Naive thymus-derived CD8-positive, alpha-beta T cell (primary cell): Measurements from ENCODE around the gene VPS35L. TPM values are rescaled to one million over a fixed set of nuclear protein-coding genes. Genes with fewer than 3 reads are reported as not detected.
"Not testable (repeated sequence)": the region's sequence is repeated elsewhere in the genome, so short reads cannot be mapped to it uniquely, and the experiment has no call there.

Source experiments
- ATAC-seq, 2 donors: fragments of 150-1000 bp; cut with Tn5 transposase in 1 of 2; sonication (Bioruptor Pico), chemical (Tn5 transposase) in 1 of 2; 1 replicate in 1 of 2; 2 replicates in 1 of 2; pipeline ENCODE4 v1.10.0; 2021; ENCODE audit warnings: mild to moderate bottlenecking in 2 of 2, moderate library complexity in 2 of 2
- POLR2A ChIA-PET: fragments of 350-600 bp; sonication (Branson Sonifier 250); formaldehyde crosslinking; loops from one replicate; lab custom pipeline; 2021; ENCODE audit warnings: antibody characterized with exemption; lab: Charles Lee
- DNase-seq, 10 donors: peaks; one replicate each; pipeline versions ENCODE4 v3.0.0 to v3.0.0-alpha.2; 2020 to 2022
- H3K27ac Mint-ChIP-seq, 10 donors: one replicate each; pipeline ENCODE4 v1.8.0; 2020 to 2022; ENCODE audit warnings: mild to moderate bottlenecking in 10 of 10, mixed read lengths in 10 of 10, moderate library complexity in 4 of 10, inconsistent platforms in 1 of 10
- H3K27me3 Mint-ChIP-seq, 5 donors: one replicate each; pipeline ENCODE4 v1.8.0; 2021 to 2022; ENCODE audit warnings: mixed read lengths in 5 of 5
- H3K36me3 Mint-ChIP-seq, 3 donors: one replicate each; pipeline ENCODE4 v1.8.0; 2020 to 2022; ENCODE audit warnings: mixed read lengths in 3 of 3, mild to moderate bottlenecking in 2 of 3, inconsistent platforms in 1 of 3
- H3K4me1 Mint-ChIP-seq, 4 donors: one replicate each; pipeline ENCODE4 v1.8.0; 2021 to 2022; ENCODE audit warnings: mixed read lengths in 4 of 4
- H3K4me3 Mint-ChIP-seq, 10 donors: one replicate each; pipeline ENCODE4 v1.8.0; 2020 to 2022; ENCODE audit warnings: mild to moderate bottlenecking in 10 of 10, mixed read lengths in 10 of 10, moderate library complexity in 6 of 10, inconsistent platforms in 1 of 10
- H3K9me3 Mint-ChIP-seq, 9 donors: one replicate each; pipeline ENCODE4 v1.8.0; 2020 to 2022; ENCODE audit warnings: mixed read lengths in 9 of 9, mild to moderate bottlenecking in 3 of 9, inconsistent platforms in 1 of 9, moderate library complexity in 1 of 9
- polyA plus RNA-seq, 3 donors: library from polyadenylated mRNA; unstranded; fragments of 300-500 nt; fragmentation: Illumina TruSeq; gene quantifications; one replicate each; pipeline ENCODE4 v1.2.3, GENCODE V29; 2021
- total RNA-seq, 8 experiments: library from RNA in 2 of 8; stranded (reverse) in 2 of 8; gene quantifications; one replicate each; pipeline ENCODE4 v1.2.3 and lab custom pipeline; 2021 to 2026

The VPS35L gene
- total and polyA plus RNA-seq, 5 experiments from 2014 or later, result 41.6 to 53.7 (median 45.6) TPM

DNA sequence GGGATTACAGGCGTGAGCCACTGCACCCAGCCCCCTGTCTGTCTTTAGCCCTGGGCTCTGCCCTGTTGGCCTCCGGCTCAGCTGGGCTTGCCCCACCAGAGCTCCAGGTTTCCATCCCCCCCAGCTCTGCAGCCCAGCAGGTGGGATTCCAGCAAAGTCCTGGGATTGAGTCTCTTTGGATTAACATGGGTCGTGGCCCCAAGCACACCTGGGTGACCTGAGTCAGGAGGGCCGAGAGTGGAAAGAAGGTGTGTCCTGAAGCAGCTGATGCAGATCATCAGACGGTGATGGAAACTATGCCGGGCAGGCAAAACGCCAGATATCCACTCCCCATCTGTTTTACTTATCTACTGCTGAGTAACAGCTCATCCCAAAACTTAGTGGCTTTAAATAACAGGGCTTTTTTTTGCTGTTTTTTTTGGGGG lies 90.1 kb downstream of the VPS35L start:
- POLR2A ChIA-PET, result no interaction called here
- ATAC-seq (no peak), DNase-seq (no peak)
- Mint-ChIP-seq H3K9me3 (no peaks in the 10 kb centered on the region), H3K4me3 (no peak overlapping the region), H3K27me3 (no peaks in the 10 kb centered on the region), H3K27ac (no peak overlapping the region), H3K36me3 (peaks cover 0 to 67% (median 28%) of the 10 kb centered on the region in 3 donors), H3K4me1 (peaks cover 0 to 3% (median 2%) of the 10 kb centered on the region in 4 donors)

DNA sequence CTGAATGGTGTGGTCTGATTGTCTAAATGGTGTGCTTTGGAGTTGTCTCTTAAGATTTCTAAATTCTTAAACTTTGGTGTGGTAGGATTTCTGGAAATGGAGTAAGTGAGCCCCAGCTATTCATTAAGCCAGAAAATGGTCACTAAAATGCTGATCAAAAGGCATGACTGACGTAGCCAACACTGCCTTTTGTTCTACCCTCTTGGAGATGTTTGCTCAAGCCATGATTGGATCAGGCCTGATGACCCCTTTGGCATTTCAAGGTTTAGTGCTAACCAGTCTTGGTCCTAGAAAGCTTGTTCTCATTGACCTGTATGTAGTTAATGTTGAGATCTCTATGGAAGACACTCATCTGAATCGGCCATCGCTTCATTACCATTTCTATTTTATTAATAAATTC lies 94.5 kb downstream of the VPS35L start:
- Mint-ChIP-seq H3K4me1 (no peaks in the 10 kb centered on the region), H3K36me3 (peaks cover 19 to 82% (median 35%) of the 10 kb centered on the region in 3 donors), H3K27me3 (no peaks in the 10 kb centered on the region), H3K4me3 (no peak overlapping the region), H3K9me3 (no peaks in the 10 kb centered on the region), H3K27ac (no peak overlapping the region)
- ATAC-seq (no peak), DNase-seq (no peak)
- POLR2A ChIA-PET, result no interaction called here

DNA sequence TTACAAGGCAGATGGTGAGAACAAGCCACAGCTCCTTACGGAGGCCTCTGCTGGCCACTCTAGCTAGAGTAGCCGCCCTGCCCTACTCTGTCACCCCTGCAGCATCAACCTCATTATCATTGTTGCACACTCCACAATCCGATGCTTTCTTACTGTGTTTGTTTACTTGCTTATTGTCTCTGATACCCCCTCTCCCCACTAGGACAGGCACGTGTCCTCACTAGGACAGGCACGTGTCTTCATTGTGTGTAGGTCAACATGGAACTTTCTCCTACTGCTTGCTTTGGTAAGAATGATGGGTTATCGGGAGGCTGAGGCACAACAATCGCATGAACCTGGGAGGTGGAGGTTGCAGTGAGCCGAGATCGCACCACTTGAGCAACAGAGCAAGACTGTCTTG lies 98.6 kb downstream of the VPS35L start:
- no peak for ATAC-seq

DNA sequence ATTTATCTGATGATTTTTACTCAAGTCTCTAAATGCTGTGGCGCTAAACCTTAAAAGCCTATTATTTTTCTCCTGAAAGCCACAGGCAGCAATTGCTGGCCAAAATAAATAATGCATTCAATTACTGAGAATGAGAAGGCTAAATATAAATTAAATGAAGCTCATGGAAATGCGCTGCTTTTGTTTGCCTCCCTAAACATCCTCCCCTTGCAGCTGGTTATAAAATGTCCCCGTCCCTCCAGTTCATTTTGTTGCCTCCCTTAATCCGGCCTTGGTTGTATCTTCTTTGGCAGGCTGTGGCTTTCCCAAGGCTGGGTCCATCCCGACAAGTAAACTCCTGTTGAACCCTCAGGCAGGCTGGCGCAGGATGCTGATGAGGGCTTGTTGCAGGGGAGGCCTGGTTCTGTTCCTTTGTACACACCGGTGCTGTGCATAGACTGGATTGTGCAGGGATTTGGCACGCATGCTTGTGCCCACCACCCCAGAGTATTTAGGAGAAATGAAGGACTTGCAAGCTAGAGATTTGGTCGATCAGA lies 99.8 kb downstream of the VPS35L start:
- H3K4me3 Mint-ChIP-seq, result no peak overlapping the region
- no peaks in the 10 kb centered on the region for H3K4me1 Mint-ChIP-seq
- no peaks in the 10 kb centered on the region for H3K9me3 Mint-ChIP-seq
- ATAC-seq, result no peak
- no peaks in the 10 kb centered on the region for H3K27me3 Mint-ChIP-seq
- H3K36me3 Mint-ChIP-seq, result peaks cover 33 to 85% (median 42%) of the 10 kb centered on the region in 3 donors
- no peak for DNase-seq
- H3K27ac Mint-ChIP-seq, result peak overlapping the region in 3 of 10 donors; percentile 34 to 77 (median 67)
- POLR2A ChIA-PET, result no interaction called here

More for the DNA sequence above, 98.6 kb downstream of the VPS35L start:
- peaks cover 31 to 95% (median 36%) of the 10 kb centered on the region in 3 donors for H3K36me3 Mint-ChIP-seq
- DNase-seq, result no peak
- H3K4me1 Mint-ChIP-seq, result no peaks in the 10 kb centered on the region
- H3K27me3 Mint-ChIP-seq, result no peaks in the 10 kb centered on the region
- H3K27ac Mint-ChIP-seq, result no peak overlapping the region
- no peaks in the 10 kb centered on the region for H3K9me3 Mint-ChIP-seq
- no peak overlapping the region for H3K4me3 Mint-ChIP-seq
- POLR2A ChIA-PET, result no interaction called here

DNA sequence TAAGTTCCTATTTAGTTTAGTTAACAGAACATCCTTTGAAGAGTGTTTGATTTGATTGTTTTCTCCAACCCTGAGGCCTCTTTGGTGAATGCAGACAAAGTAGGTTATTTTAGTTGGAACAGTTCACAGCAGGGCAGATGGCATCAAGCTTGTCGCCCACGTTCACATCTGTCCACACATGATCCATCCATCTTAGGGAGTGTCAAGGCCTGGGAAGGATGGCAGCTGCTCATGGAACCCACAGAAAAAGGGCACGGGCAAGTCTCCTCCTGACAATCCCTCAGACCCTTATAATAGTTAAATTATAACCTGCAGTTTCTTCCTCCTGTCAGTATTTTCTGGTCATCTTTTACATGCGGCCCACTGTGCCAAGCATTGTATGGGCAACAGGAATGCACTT lies 102.3 kb downstream of the VPS35L start:
- POLR2A ChIA-PET, result no interaction called here
- H3K36me3 Mint-ChIP-seq, result peaks cover 28 to 76% (median 53%) of the 10 kb centered on the region in 3 donors
- no peak for ATAC-seq

DNA sequence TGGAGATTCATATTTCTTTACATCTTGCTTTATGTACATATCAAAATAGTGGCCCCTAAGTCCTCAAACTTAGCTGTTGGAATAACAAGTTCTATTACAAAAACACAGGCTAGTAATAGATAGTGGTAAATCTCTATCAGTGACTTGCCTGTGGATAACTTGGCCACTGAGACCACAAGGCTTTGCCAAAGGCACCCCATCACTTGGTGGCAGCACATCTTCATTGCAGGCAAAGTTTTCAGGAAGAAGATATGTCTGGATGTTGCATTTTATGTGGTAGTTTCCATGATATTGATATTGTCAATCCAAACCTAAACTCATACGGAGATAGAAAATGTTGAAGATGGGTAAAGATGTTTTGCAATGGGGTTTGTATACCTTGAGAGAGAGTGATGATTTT lies 104.1 kb downstream of the VPS35L start:
- Mint-ChIP-seq H3K9me3 (peaks cover 0 to 2% (median 0%) of the 10 kb centered on the region in 9 donors), H3K27ac (no peak overlapping the region), H3K36me3 (peaks cover 28 to 69% (median 51%) of the 10 kb centered on the region in 3 donors), H3K4me1 (peaks cover 0 to 3% (median 0%) of the 10 kb centered on the region in 4 donors), H3K4me3 (no peak overlapping the region), H3K27me3 (no peaks in the 10 kb centered on the region)
- ATAC-seq (no peak), DNase-seq (no peak)
- POLR2A ChIA-PET, result no interaction called here

More for the DNA sequence above, 102.3 kb downstream of the VPS35L start:
- H3K9me3 Mint-ChIP-seq, result peaks cover 0 to 2% (median 0%) of the 10 kb centered on the region in 9 donors
- no peaks in the 10 kb centered on the region for H3K27me3 Mint-ChIP-seq
- H3K4me3 Mint-ChIP-seq, result no peak overlapping the region
- H3K4me1 Mint-ChIP-seq, result no peaks in the 10 kb centered on the region
- DNase-seq, result no peak
- peak overlapping the region in 1 of 10 donors; percentile 73 for H3K27ac Mint-ChIP-seq

DNA sequence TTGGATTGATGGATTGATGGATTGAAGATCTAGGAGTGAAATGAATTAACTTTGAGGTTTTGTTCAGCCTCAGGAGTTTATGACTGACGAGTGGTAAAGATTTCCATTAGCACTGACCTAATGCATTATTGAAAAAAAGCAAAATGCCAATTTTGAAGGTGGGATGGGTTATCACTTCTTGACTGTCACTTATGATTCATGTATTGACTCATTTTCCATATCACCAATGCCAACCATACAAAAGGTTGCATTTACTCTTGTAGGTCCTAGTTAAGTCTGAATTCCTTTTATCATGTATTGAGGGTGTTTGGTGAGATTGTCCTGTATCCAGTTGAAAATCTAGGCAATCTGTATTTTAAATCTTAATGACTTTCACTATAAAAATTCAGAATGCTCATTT lies 104.9 kb downstream of the VPS35L start:
- Mint-ChIP-seq H3K36me3 (peaks cover 34 to 63% (median 52%) of the 10 kb centered on the region in 3 donors), H3K4me3 (no peak overlapping the region), H3K9me3 (peaks cover 0 to 5% (median 2%) of the 10 kb centered on the region in 9 donors), H3K27me3 (no peaks in the 10 kb centered on the region), H3K27ac (peak overlapping the region in 2 of 10 donors; percentile 2 to 29), H3K4me1 (peaks cover 0 to 3% (median 0%) of the 10 kb centered on the region in 4 donors)
- POLR2A ChIA-PET, result no interaction called here
- DNase-seq (no peak), ATAC-seq (no peak)

DNA sequence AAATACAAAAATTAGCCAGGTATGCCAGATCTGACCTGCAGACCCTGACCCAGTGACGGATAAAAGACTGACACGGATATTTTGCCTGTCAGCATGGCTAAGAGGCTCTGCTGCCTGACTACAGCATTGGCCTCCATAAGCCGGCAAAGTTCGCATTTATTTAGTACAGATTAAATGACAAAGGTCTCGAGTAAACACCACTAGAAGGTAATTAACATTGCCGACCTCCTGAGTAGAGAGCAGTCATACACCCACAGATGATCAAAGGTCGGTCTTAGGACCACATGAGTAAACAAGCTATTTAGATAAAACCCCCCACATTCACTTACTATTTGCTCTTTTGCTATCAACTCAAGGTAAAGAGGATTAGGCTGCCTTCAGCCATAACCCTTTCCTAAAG lies 106.8 kb downstream of the VPS35L start:
- H3K9me3 Mint-ChIP-seq, result peaks cover 0 to 8% (median 3%) of the 10 kb centered on the region in 9 donors
- peaks cover 29 to 54% (median 46%) of the 10 kb centered on the region in 3 donors for H3K36me3 Mint-ChIP-seq
- POLR2A ChIA-PET, result no interaction called here
- no peak overlapping the region for H3K4me3 Mint-ChIP-seq
- ATAC-seq (no peak), DNase-seq (no peak)
- H3K27ac Mint-ChIP-seq, result no peak overlapping the region
- peaks cover 0 to 3% (median 0%) of the 10 kb centered on the region in 4 donors for H3K4me1 Mint-ChIP-seq
- no peaks in the 10 kb centered on the region for H3K27me3 Mint-ChIP-seq

DNA sequence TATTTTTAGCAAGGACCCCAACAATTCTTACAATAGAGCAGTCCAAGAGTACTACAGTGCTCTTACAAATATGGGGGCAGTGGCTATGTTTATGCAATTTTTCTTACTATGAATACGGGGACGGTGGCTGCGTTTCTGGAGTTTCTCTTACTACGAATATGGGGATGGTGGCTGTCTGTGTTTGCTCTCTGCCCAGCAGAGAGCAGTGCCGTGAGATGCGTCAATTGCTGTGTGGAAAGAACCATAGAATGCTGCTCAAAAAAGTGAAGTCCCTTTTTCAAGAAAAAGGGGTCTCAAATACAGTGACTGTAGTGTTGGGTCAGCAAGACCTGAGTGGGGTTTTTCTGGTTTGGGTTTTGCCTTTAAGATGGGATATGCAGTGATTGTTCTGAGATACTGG lies 108.7 kb downstream of the VPS35L start:
- no peak for ATAC-seq
- POLR2A ChIA-PET, result no interaction called here
- Mint-ChIP-seq H3K27ac (no peak overlapping the region), H3K36me3 (peaks cover 23 to 54% (median 47%) of the 10 kb centered on the region in 3 donors), H3K4me1 (peaks cover 0 to 3% (median 0%) of the 10 kb centered on the region in 4 donors), H3K4me3 (no peak overlapping the region), H3K27me3 (no peaks in the 10 kb centered on the region), H3K9me3 (peaks cover 0 to 8% (median 3%) of the 10 kb centered on the region in 9 donors)
- no peak for DNase-seq

DNA sequence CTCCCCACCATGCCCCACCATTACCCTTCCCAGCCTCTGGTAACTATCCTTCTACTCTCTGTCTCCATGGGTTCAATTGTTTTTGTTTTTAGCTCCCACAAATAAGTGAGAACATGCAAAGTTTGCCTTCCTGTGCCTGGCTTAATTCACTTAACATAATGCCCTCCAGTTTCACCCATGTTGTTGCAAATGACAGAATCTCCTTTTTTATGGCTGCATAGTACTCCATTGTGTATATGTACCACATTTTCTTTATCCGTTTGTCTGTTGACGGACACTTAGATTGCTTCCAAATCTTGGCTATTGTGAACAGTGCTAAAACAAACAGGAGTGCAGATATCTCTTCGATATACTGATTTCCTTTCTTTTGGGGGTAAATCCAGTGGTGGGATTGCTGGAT lies 109.8 kb downstream of the VPS35L start:
- POLR2A ChIA-PET, H3K27me3 Mint-ChIP-seq, ATAC-seq, H3K9me3 Mint-ChIP-seq, H3K4me3 Mint-ChIP-seq, H3K4me1 Mint-ChIP-seq, H3K27ac Mint-ChIP-seq, DNase-seq: not testable (repeated sequence)
- H3K36me3 Mint-ChIP-seq, result peaks cover 21 to 63% (median 51%) of the 10 kb centered on the region in 3 donors

DNA sequence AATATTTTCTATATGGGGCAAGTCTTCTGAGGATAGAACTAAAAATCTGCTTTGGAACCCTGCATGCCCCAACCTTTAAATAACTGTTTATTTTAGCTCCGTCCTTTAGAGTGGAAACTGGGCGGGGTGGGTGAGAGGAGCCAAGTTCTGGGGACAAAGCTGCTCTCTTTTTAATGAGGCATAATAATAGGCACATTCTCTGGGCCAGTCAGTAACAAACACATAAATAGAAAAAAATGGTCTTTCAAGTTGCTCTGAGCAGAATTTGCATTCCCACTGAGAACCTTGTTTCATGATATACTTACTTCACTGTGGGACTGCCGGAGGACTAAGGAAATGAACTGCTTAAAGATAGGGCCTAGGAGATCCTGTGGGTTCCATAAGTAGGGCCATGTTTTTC lies 111.0 kb downstream of the VPS35L start:
- H3K4me1 Mint-ChIP-seq, result peaks cover 0 to 3% (median 0%) of the 10 kb centered on the region in 4 donors
- DNase-seq (no peak), ATAC-seq (no peak)
- H3K27me3 Mint-ChIP-seq, result no peaks in the 10 kb centered on the region
- peaks cover 20 to 66% (median 45%) of the 10 kb centered on the region in 3 donors for H3K36me3 Mint-ChIP-seq
- no peak overlapping the region for H3K27ac Mint-ChIP-seq
- peaks cover 0 to 8% (median 3%) of the 10 kb centered on the region in 9 donors for H3K9me3 Mint-ChIP-seq
- H3K4me3 Mint-ChIP-seq, result no peak overlapping the region
- POLR2A ChIA-PET, result no interaction called here

DNA sequence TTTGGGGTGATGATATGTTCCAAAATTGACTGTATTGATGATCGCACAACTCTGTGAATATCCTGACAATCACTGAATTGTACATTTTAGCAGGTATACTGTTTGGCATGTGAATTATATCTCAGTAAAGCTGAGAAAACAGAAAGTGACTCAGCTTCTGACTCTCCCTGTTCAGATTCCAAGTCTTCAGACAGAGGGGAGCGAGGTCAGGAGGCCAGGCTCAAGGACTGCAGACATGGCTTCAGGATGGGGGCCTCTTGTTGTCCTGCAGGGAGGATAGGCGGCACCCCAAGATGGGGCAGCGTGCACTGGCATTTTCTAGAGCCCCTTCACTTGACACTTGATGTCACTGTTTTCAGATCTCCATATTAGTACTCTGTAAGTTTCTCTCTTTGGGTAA lies 116.9 kb downstream of the VPS35L start:
- no peaks in the 10 kb centered on the region for H3K9me3 Mint-ChIP-seq
- no peaks in the 10 kb centered on the region for H3K4me1 Mint-ChIP-seq
- ATAC-seq (no peak), DNase-seq (no peak)
- POLR2A ChIA-PET, result no interaction called here
- no peaks in the 10 kb centered on the region for H3K27me3 Mint-ChIP-seq
- no peak overlapping the region for H3K4me3 Mint-ChIP-seq
- peak overlapping the region in 3 of 10 donors; percentile 25 to 65 (median 29) for H3K27ac Mint-ChIP-seq
- H3K36me3 Mint-ChIP-seq, result peaks cover 0 to 86% (median 26%) of the 10 kb centered on the region in 3 donors

DNA sequence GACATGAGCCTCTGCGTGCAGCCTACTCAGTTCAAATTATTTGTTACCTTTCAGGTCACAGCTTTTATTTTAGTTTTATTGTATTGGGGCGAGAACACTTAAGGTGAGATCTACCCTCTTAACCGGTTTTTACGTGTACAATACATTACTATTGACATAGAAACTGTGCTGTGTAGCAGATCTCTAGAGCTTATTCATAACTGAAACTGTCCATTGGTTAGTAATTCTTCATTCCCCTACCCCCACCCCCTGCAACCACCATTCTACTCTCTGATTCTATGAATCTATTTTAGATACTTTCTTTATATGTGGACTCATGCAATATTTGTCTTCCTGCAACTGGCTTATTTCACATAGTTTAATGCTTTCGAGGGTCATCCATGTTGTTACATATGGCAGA lies 119.0 kb downstream of the VPS35L start:
- Mint-ChIP-seq H3K27me3 (no peaks in the 10 kb centered on the region), H3K4me1 (no peaks in the 10 kb centered on the region), H3K4me3 (no peak overlapping the region), H3K9me3 (no peaks in the 10 kb centered on the region), H3K36me3 (peaks cover 0 to 74% (median 23%) of the 10 kb centered on the region in 3 donors), H3K27ac (peak overlapping the region in 1 of 10 donors; percentile 38)
- ATAC-seq (no peak), DNase-seq (no peak)
- POLR2A ChIA-PET, result no interaction called here

DNA sequence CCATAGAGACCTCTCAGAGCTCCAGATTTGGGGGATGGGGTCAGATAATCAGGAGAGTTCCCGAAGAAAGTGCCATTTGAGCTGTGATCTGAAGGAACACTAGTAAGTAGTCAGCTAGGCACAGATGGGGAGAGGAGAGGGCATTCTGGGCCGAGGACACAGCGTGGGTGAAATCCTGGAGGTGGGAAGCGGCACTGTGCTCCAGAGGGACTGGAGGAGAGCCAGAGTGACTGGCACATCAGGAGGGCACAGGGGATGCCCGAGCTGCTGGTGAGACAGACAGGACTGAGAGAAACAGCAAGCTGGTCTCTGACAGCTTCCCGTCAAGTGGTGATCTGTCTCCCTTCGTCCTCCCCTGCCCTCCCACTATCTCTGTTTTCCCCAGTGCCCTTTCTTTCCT lies 121.9 kb downstream of the VPS35L start:
- H3K36me3 Mint-ChIP-seq, result peaks cover 0 to 74% (median 19%) of the 10 kb centered on the region in 3 donors
- no peaks in the 10 kb centered on the region for H3K4me1 Mint-ChIP-seq
- ATAC-seq (no peak), DNase-seq (no peak)
- H3K27ac Mint-ChIP-seq, result peak overlapping the region in 1 of 10 donors; percentile 17
- no peak overlapping the region for H3K4me3 Mint-ChIP-seq
- H3K27me3 Mint-ChIP-seq, result no peaks in the 10 kb centered on the region
- H3K9me3 Mint-ChIP-seq, result no peaks in the 10 kb centered on the region
- POLR2A ChIA-PET, result no interaction called here
